Esophagus muscularis mucosa (tissue), 4 donors: ENCODE measurements around the gene POFUT2.

Source experiments
- CTCF ChIP-seq, 3 experiments: fragments of 200-600 bp in 2 of 3; fragments of 450-650 bp in 1 of 3; sonication (generic) in 2 of 3; IDR thresholded peaks; one replicate each; pipeline ENCODE4 v1.5.1; 2017 to 2019; ENCODE audit warnings: antibody characterized with exemption in 3 of 3, mild to moderate bottlenecking in 2 of 3, moderate library complexity in 1 of 3
- EP300 ChIP-seq: sonication (generic); formaldehyde crosslinking; IDR thresholded peaks from one replicate; pipeline ENCODE4 v1.6.1; 2017; ENCODE audit warnings: antibody characterized with exemption
- POLR2A ChIP-seq: fragments of 450-650 bp; IDR thresholded peaks from one replicate; pipeline ENCODE4 v1.6.1; 2017; ENCODE audit warnings: antibody characterized with exemption, moderate library complexity, mild to moderate bottlenecking, low read depth

- TF ChIP-seq CTCF (IDR thresholded peaks at IDR 0.05): no peak
- TF ChIP-seq POLR2A: no peak
- TF ChIP-seq EP300: no peak
Measured at GRCh38 chr21:45313682-45314081, 26.0 kb upstream of the POFUT2 start.
